GM19452 (cell line): Measurements from ENCODE around the gene ATG10.
"Not testable (repeated sequence)": the region's sequence is repeated elsewhere in the genome, so short reads cannot be mapped to it uniquely, and the experiment has no call there.

ENCODE experiments used
- ATAC-seq: cut with Tn5 transposase; IDR thresholded peaks from one replicate; pipeline ENCODE4 v1.9.1; 2021; ENCODE audit not compliant: unreplicated experiment

ATG10 gene

GRCh38 chr5:82046276-82046647 is 74.4 kb downstream of the ATG10 start:
- no peak for ATAC-seq

GRCh38 chr5:82050955-82051354 is 79.1 kb downstream of the ATG10 start:
- ATAC-seq = no peak

- no peak for ATAC-seq
Observed at GRCh38 chr5:82054004-82054710, 82.3 kb downstream of the ATG10 start.

GRCh38 chr5:82057051-82057450 is 85.2 kb downstream of the ATG10 start:
- ATAC-seq = no peak

- ATAC-seq = peak; percentile 59
Observed at GRCh38 chr5:82058710-82059109, 86.9 kb downstream of the ATG10 start.

- no peak for ATAC-seq
Observed at GRCh38 chr5:82066791-82067190, 95.0 kb downstream of the ATG10 start.

GRCh38 chr5:82068042-82068441 is 96.2 kb downstream of the ATG10 start:
- not testable (repeated sequence) for ATAC-seq

GRCh38 chr5:82068723-82069122 is 96.9 kb downstream of the ATG10 start:
- ATAC-seq = no peak

GRCh38 chr5:82072138-82072537 is 100.3 kb downstream of the ATG10 start:
- ATAC-seq = no peak

- ATAC-seq = no peak
Observed at GRCh38 chr5:82073179-82073578, 101.4 kb downstream of the ATG10 start.

GRCh38 chr5:82074950-82075349 is 103.1 kb downstream of the ATG10 start:
- no peak for ATAC-seq

GRCh38 chr5:82077496-82077895 is 105.7 kb downstream of the ATG10 start:
- ATAC-seq = no peak

GRCh38 chr5:82091617-82092016 is 119.8 kb downstream of the ATG10 start:
- ATAC-seq = no peak

GRCh38 chr5:82095536-82095935 is 123.7 kb downstream of the ATG10 start:
- no peak for ATAC-seq

GRCh38 chr5:82096249-82096648 is 124.4 kb downstream of the ATG10 start:
- ATAC-seq = no peak

GRCh38 chr5:82100303-82101077 is 128.7 kb downstream of the ATG10 start:
- peak; percentile 95 for ATAC-seq

- no peak for ATAC-seq
Observed at GRCh38 chr5:82104872-82105271, 133.0 kb downstream of the ATG10 start.

GRCh38 chr5:82105457-82105856 is 133.6 kb downstream of the ATG10 start:
- ATAC-seq = no peak

GRCh38 chr5:82106207-82106606 is 134.4 kb downstream of the ATG10 start:
- ATAC-seq = no peak

- ATAC-seq = no peak
Observed at GRCh38 chr5:82106756-82107155, 134.9 kb downstream of the ATG10 start.

- ATAC-seq = no peak
Observed at GRCh38 chr5:82107267-82107666, 135.4 kb downstream of the ATG10 start.

GRCh38 chr5:82109013-82109412 is 137.2 kb downstream of the ATG10 start:
- no peak for ATAC-seq
